ENCODE data around the gene DPY19L2. TPM values are rescaled to one million over a fixed set of nuclear protein-coding genes. Genes with fewer than 3 reads are reported as not detected.

DPY19L2 gene
- polyA plus RNA-seq, 3 donors, result not detected

DNA sequence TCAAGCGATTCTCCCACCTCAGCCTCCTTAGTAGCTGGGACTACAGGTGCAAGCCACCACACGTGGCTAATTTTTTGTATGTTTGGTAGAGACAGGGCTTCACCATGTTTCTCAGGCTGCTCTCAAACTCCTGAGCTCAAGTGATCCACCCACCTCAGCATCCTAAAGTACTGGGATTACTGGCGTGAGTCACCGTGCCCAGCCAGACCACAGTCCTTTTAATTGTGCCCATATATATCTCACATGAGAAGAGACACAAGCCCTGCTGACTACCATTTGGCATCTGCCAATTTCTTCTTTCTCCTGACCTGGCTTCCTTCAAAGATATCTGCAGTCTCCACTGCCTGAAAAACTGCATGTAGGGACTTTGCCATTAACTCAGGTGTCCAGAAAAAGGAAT, 142.5 kb downstream of the DPY19L2 start:
- TF ChIP-seq, protein P1, sequence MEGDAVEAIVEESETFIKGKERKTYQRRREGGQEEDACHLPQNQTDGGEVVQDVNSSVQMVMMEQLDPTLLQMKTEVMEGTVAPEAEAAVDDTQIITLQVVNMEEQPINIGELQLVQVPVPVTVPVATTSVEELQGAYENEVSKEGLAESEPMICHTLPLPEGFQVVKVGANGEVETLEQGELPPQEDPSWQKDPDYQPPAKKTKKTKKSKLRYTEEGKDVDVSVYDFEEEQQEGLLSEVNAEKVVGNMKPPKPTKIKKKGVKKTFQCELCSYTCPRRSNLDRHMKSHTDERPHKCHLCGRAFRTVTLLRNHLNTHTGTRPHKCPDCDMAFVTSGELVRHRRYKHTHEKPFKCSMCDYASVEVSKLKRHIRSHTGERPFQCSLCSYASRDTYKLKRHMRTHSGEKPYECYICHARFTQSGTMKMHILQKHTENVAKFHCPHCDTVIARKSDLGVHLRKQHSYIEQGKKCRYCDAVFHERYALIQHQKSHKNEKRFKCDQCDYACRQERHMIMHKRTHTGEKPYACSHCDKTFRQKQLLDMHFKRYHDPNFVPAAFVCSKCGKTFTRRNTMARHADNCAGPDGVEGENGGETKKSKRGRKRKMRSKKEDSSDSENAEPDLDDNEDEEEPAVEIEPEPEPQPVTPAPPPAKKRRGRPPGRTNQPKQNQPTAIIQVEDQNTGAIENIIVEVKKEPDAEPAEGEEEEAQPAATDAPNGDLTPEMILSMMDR (IDR thresholded peaks at IDR 0.05), result no peak
- Histone ChIP-seq H2AFZ (ENCODE audit: insufficient read depth, low read depth, low read length, poor library complexity, severe bottlenecking) (no peak overlapping the region), H3K36me3 (replicated peaks in 1 of 2; ENCODE audit: control insufficient read depth in 1 of 2, insufficient read depth in 2 of 2, low read length in 2 of 2) (no peaks in the 10 kb centered on the region), H3K4me1 (ENCODE audit: control insufficient read depth in 1 of 2, insufficient read depth in 2 of 2, low read length in 2 of 2) (no peaks in the 10 kb centered on the region), H3K4me2 (replicated peaks; ENCODE audit: extremely low read depth, low read length, poor library complexity, severe bottlenecking) (no peak overlapping the region), H4K20me1 (ENCODE audit: insufficient read depth, low read length) (no peaks in the 10 kb centered on the region), H3K27ac (ENCODE audit: low read depth in 1 of 2, low read length in 2 of 2) (no peak overlapping the region), H3K27me3 (ENCODE audit: control insufficient read depth in 2 of 2, insufficient read depth in 2 of 2, low read length in 2 of 2) (no peaks in the 10 kb centered on the region), H3K9ac (ENCODE audit: insufficient read depth, low read length, poor library complexity, severe bottlenecking) (no peak overlapping the region), H3K4me3 (replicated peaks in 1 of 3; ENCODE audit: low read depth in 2 of 3, low read length in 3 of 3) (no peak overlapping the region), H3K79me2 (ENCODE audit: insufficient read depth, low read length) (no peaks in the 10 kb centered on the region), H3K9me3 (replicated peaks in 1 of 2; ENCODE audit: control insufficient read depth in 1 of 2, insufficient read depth in 1 of 2, low read length in 2 of 2) (no peaks in the 10 kb centered on the region)
- Mint-ChIP-seq H3K4me1 (no peaks in the 10 kb centered on the region), H3K27ac (no peak overlapping the region), H3K27me3 (ENCODE audit: low read depth in 3 of 3) (no peaks in the 10 kb centered on the region), H3K36me3 (no peaks in the 10 kb centered on the region), H3K4me3 (no peak overlapping the region), H3K9me3 (peaks cover 0 to 4% (median 0%) of the 10 kb centered on the region in 7 donors)
- DNase-seq, result no peak
- intact Hi-C loops (cut with micrococcal nuclease), result no loop called here
- WGBS (ENCODE audit: insufficient coverage), result 100% methylated on average over 2 of the region's 4 CpGs

DNA sequence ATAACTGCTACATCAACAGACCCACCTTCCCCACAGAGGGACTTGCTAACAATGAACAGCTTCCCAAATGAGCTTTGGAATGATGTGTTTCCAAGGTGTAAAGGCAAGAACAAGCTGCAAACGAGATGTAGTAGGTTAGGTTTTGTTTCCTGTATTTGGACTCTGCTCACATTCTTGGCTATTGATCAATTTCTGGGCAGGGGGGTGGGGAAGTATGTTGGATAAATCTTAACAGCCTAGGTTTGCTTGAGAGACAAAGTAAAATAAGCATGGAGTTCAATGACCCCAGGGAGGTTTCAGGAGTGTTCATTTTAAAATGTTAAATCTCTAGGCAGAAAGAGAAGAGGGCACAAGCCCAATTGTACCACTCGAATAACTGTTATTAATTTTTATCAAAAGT, 146.6 kb downstream of the DPY19L2 start:
- TF ChIP-seq, protein P1 (IDR thresholded peaks at IDR 0.05), result no peak
- Histone ChIP-seq H3K4me2 (replicated peaks; ENCODE audit: extremely low read depth, low read length, poor library complexity, severe bottlenecking) (no peak overlapping the region), H3K79me2 (ENCODE audit: insufficient read depth, low read length) (no peaks in the 10 kb centered on the region), H3K27me3 (ENCODE audit: control insufficient read depth in 2 of 2, insufficient read depth in 2 of 2, low read length in 2 of 2) (no peaks in the 10 kb centered on the region), H3K4me3 (replicated peaks in 1 of 3; ENCODE audit: low read depth in 2 of 3, low read length in 3 of 3) (no peak overlapping the region), H2AFZ (ENCODE audit: insufficient read depth, low read depth, low read length, poor library complexity, severe bottlenecking) (no peak overlapping the region), H3K36me3 (replicated peaks in 1 of 2; ENCODE audit: control insufficient read depth in 1 of 2, insufficient read depth in 2 of 2, low read length in 2 of 2) (no peaks in the 10 kb centered on the region), H4K20me1 (ENCODE audit: insufficient read depth, low read length) (no peaks in the 10 kb centered on the region), H3K9me3 (replicated peaks in 1 of 2; ENCODE audit: control insufficient read depth in 1 of 2, insufficient read depth in 1 of 2, low read length in 2 of 2) (no peaks in the 10 kb centered on the region), H3K4me1 (ENCODE audit: control insufficient read depth in 1 of 2, insufficient read depth in 2 of 2, low read length in 2 of 2) (no peaks in the 10 kb centered on the region), H3K27ac (ENCODE audit: low read depth in 1 of 2, low read length in 2 of 2) (no peak overlapping the region), H3K9ac (ENCODE audit: insufficient read depth, low read length, poor library complexity, severe bottlenecking) (no peak overlapping the region)
- H3K9me3 Mint-ChIP-seq, result peaks cover 0 to 4% (median 0%) of the 10 kb centered on the region in 7 donors
- no peaks in the 10 kb centered on the region for H3K36me3 Mint-ChIP-seq
- no peak overlapping the region for H3K4me3 Mint-ChIP-seq
- no peak for DNase-seq
- intact Hi-C loops (cut with micrococcal nuclease), result no loop called here
- H3K27ac Mint-ChIP-seq, result no peak overlapping the region
- 29% methylated on average over 1 of the region's 2 CpGs for WGBS (ENCODE audit: insufficient coverage)
- H3K27me3 Mint-ChIP-seq (ENCODE audit: low read depth in 3 of 3), result no peaks in the 10 kb centered on the region
- H3K4me1 Mint-ChIP-seq, result no peaks in the 10 kb centered on the region

Other genes starting within 250 kb of the DPY19L2 start
- gene RXYLT1, start 111.4 kb upstream of the DPY19L2 start, polyA plus RNA-seq, result 1 to 10 TPM; 4.3 to 6.5 (median 6.5) TPM
- gene SRGAP1, start 176.2 kb upstream of the DPY19L2 start, polyA plus RNA-seq, result under 1 TPM; 0.05 to 0.52 (median 0.07) TPM

All from CD14-positive monocyte (primary cell).